ENCODE results near the gene MSI2.

MSI2 gene

DNA sequence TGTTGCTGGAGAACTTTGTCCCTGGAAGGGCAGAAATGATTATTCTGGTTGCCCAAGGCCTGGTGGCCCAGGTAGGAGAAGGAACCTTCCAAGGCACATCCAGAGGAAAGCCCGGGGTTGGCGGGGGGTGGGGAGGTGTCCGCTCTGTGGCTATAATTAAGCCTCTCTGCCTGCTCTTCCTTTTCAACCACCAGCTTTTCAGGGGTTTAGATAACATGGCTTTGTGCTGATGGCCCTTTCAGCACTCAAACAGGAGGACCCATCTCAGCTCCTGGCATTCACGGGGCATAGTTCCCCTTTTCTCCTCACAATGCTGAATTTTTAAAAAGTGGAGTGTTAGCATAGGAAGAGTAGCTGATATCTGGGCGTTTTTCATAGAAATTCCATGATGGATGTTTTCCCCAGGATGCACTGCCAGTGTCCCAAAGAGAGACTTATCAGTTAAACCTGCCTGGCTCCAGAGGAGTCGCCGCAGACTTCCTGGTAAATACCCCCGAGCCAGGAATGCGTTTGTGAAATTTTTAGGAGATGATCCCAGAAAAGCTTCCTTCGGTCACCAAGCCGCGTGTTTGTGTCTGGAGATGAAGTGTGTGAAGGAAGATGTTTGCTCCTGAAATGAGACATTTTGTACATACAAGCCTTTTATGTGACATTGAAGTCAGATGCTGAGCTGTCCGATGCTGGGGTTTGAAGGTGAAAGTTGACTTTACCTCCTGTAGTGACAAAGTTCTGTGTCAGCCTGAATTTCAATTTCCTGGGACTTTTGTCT lies 188.5 kb downstream of the MSI2 start:
- peak; percentile 65 for DNase-seq

DNA sequence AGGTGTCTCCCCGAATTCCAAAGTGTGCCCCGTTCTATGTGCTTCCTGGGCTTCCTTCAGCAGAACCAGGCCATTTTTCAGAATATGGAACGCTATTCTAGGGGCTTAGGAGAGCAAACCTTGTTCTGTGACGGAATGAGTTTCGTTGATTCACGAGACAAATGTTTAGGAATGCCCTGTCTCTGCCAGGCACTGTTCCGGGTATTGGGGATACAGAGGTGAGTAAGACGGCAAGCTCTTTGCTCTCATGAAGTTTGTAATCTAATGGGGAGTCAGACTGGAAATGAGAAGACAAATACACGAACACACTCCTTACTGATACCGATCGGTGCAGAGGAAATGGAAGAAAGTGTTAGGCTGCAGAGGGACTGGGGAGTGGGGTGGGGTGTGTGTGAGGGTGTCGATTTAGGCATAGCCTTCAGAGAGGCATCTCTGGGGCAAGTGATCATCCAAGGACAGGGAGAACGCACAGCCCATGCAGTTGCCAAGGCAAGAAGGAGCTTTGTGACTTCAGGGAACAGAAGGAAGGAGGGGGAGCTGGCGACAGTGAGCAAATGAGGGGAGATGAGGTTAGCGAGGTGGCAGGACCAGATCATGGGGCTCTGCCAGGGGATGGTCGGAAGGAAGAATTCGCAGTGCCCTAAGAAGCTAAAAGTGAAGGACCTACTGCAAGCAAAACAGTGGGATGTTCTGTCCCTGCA lies 189.6 kb downstream of the MSI2 start:
- peak; percentile 43 for DNase-seq

DNA sequence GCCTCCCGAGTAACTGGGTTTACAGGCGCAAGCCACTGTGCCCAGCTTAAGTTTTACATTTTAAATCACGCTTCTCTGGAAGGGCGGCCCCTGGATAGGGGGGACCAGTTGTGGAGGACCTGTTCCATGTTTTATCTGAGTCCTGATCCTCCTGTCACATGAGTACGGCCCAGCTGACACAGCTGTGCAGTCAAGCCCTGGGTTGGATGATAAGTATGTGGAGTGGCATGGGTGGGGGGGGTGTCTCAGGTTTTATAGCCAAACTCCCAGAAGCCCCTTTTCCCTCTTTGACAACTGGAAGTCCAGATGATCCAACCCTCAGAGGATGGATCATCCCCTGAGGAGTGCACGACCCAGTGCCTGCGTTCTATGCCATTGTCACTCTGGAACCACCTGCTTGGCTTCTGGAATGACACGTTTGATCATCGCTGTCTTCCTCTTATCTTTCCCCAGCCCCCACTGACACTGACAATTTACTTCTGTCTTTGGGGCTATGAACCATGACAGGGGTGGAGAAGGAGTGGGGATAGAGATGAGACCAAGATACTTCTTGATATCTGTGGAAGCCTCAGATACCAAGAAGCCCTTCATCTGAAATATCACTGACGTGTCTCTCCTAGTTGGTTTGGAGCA lies 191.2 kb downstream of the MSI2 start:
- DNase-seq: peak; percentile 66

DNA sequence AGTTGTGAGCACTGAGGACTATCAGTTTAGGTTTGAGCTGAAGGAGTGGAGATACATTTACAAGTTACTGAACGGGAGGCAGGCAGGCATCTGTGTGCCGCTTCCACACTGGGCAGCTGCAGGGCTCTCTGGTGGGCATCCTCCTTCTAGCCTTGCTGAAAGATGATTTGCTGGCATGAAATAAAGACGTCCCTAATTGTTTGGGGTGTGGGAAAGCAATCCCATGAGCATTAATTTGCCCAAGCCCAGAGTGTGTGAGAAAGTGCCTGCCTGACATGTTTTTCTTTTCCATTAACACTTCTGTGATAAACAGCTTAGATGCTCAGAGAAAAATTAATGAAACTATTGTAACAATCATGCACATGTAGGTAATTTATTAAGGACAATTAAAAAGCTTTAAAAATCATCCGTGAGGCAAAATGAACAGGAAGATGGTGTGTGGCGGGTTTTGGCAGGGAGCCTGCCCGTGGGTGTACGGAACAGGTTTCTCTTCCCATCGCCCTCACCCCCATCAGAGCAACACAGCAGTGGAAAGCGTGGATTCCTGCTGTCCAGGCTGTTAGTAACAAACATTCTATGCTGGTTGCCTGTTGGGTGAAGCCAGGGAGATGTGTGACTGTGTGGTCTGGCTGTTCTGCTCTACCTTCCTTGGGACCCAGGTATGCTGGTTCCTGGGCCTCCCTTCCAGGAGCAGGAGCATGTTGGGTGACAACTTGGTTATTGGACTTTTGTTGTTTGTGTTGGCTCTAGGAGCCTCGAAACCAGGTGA lies 191.9 kb downstream of the MSI2 start:
- no peak for DNase-seq

DNA sequence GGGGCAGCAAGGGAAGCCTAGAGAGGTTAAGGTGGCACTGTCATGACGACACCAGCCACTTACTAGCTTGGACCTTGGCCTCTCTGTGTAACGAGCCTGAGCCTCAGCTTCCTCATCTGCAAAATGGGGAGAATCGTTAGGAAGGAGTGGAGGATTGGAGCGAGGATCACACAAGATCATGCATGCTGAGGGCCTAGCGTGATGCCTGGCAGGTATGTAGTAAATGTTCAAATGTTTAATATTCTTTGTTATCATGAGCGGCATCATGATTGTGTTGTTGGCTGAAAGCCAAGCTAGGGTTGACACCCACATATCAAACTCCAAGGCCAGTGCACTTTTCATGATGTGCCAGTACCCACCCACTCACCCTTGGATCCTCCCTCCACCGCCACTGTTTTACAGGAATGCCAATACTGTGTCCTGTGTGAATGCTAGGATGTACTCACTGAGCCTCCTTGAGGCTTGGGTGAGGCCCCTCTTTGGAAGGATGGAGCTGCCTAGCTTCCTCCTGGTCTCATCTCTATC lies 192.5 kb downstream of the MSI2 start:
- no peak for DNase-seq

DNA sequence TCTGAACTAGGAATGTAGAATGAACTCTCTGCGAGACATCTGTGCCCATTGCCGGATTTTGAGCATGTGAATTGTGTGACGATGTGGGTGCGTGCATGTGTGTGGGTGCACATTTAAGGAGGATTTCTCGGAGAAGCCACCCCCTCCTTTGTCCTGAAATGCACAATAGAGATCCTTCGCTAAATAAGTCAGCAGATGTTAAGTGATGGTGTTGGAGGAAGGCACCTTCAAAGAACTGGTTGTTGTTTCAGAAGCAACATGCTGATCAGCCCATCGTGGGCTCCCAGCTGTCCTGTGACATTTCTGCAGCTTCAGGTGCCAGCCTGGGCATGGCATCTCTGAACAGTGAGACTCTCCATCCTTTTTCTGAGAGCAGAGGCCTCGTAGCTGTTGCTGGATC lies 194.9 kb downstream of the MSI2 start:
- no peak for DNase-seq

DNA sequence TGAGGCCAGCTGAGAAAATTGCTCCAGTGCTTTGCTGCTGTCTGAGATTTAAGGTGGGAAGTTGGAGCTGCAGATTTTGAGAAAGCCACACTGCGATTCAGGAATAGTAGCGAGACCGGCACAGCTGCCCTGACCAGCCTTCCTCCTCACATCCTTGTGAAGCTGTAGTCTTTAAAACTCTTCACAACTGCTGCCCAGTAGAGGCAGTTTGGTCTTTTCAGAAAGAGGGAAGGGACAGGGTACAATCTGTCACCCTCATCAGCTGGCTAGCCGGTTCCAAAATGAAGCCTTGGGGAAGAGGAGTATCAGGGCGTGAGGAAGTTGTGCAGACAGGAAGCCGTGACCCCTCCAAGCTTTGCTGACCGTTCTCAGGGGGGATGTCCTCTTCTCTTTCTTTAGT lies 195.3 kb downstream of the MSI2 start:
- DNase-seq: no peak

DNA sequence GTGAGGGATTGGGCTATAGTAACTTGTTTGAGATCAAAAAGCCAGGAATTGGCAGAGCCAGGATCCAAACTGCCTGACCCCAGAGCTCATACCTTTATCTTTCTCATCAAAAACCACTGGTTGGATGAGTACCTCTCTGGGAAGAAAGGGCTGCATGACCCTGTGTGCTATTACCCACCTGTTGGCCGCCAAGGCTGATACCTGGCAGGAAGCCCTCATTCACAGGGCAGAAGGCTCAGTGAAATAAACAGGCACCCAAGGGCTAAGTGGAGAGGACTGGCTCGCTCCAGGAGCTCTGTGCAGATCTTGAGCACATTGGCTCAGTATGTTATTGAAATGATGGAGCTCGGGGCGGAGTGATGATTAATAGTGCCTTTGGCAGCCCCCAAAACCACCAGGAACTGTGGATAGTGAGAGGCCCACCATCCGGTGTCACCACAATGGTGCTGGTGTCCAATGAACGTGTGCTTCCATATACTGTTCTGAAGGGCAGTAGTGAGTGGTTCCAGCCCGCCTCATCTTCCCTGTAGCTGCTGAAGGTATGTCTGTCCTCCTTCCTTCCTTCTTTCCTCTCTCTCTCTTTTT lies 197.6 kb downstream of the MSI2 start:
- DNase-seq: no peak

DNA sequence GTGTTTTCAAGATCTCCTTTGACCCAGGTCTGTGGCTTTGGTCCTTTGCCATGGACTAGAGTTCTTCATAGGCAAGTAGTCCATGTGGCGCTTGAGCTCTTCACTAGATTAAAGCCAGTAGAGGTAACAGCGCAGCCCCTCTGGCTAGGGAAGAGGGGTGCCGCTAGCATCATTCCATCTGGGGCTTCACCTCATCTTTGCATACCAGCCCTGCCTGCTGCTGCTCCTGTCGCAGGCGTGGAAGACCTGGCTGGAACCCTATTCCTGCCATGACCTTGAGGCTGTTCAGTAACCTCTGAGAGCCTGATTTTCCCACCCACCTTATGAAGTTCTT lies 198.4 kb downstream of the MSI2 start:
- no peak for DNase-seq

DNA sequence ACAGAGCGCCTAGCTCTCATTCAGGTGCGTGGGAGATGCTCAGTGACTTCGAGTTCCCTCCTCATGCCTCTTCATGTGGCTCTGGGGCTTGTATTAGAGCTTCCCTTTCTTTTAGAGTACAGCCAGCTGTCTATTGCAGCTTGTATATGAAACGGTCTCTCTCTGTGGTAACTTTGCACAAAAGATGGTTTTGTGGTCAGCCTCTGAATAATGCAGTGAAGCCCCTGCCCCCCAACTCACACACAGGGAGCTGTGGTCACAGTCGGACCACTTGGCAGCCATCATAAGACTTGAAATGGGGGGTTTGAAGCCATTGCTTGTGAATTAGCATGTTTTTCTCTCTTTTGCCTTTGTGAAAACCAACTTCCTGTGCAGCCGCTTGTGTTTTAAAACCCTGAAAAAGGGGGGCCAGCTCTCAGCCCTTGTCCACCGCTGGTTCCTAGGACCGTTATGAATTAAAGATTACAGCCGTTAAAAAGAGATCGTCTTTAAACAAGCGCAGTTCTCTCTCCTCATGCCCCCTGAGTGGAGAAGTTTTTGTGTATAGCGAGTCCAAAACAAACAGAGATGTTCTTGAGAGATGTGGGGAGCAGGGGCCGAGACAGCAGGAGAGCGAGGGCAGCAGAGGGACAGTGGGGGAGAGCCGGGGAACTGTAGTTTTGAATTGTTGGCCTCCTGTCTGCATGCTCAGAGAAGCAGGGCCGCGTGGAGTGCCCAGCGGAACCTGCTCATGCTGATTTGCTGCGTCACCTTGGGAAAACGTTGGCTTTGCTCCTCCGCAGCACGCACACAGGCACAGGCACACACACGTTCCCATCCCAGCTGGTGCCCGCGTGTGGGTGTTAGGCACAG lies 199.0 kb downstream of the MSI2 start:
- DNase-seq: peak; percentile 86

DNA sequence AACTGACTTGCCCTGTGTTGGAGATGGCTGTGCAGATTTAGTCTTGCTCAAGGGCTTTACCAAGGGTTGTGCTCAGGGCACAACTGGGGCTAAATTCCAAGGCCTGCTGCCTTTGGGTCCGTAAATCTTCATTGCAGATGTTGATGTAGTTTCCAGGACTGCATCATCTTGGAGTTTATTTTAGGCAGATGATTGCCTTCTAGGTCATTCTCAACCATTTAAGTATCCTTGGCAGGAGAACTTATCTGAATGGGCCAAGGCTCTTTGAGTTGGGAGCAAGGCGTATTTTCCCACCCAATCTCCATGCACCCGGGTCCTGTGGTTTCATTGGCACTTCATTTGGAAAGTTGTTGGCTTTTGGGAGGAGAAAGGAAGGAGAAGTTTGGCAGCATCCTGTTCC lies 200.3 kb downstream of the MSI2 start:
- DNase-seq: no peak

DNA sequence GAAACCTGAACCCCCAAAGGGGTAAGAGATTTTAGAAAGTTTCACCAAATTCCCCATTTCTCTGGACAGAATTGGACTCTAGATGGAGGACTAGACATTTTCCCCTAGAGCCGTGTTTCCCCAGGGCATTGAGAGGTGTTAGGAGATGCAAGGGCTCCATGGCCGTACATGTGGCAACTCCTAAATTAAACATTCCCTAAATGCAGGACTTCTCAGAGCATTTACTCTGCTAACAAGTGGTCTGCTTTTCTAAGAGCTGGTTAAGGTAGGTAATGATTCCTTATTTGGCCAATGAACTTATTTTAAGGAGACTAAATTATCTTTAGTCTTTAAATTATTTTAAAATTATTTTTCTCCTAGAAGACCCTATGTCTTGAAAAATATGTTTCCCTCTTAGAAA lies 200.9 kb downstream of the MSI2 start:
- DNase-seq: no peak

DNA sequence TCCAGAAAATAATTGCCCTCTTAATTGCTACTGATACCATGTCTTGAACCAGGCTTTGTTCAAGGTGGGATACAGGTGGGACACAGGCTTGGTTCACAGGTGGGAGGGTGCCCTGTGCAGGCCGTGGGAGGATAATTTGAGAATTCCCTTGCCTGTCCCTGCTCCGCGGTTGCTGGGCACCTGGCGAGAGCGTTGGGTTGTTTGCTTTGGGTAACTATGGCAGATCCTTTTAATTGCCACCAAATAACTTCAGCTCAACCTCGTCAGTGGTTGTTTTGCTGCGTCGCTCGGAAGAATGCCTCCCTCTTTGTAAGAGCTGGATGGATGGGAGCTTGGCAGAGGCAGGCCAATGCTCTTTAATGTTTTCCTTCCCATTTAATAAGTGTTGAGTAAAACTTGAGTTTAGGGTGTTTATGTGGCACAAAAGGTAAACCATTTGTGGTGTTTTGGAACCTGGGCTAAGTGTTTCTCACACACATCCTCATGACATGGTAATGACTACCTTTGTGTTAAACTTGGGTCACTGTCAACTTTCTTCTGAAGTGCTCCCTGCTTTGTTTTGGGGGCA lies 202.5 kb downstream of the MSI2 start:
- DNase-seq: no peak

DNA sequence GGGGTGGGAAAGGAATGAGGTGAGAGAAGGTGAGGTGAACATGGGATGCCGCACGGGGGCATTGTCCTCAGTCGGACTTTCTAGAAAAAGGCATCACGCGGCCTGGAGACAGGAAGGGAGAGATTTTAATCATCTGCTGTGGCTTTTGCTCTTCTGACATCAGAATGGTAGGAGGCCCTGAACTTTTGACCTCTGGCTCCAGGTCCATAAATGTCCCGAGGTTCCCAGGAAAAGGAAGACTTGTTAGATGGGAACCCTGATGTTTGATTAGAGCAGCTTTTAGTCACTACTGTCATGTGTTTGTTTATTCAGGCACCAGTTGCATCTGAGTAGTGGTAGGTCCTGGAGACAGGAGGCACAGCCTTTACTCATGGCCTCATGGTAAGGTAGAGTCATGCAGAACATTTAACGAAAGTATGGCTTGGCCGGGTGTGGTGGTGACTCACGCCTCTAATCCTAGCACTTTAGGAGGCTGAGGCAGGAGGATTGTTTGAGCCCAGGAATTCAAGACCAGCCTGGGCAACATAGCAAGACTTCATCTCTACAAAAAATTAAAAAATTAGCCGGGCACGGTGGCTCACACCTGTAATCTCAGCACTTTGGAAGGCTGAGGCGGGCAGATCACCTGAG lies 203.1 kb downstream of the MSI2 start:
- peak; percentile 50 for DNase-seq

DNA sequence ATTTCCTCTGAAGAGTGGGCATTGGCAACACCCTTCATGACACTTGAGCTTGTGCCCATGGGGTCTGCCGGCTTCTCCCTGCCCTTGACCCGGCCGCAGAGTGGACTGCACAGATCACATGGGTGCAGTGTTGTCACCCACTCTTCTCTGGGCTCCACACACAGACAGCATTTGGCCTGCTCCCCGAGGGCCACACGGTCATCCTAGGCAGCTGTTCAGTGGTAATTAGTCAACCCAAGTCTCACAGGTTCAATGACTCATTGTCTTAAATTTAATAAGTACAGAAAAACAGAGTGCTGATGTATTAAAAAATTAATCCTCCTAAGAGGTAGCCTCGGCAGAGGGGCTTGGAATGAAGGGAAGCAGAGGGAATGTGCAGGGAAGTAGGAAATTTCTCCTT lies 204.8 kb downstream of the MSI2 start:
- no peak for DNase-seq

DNA sequence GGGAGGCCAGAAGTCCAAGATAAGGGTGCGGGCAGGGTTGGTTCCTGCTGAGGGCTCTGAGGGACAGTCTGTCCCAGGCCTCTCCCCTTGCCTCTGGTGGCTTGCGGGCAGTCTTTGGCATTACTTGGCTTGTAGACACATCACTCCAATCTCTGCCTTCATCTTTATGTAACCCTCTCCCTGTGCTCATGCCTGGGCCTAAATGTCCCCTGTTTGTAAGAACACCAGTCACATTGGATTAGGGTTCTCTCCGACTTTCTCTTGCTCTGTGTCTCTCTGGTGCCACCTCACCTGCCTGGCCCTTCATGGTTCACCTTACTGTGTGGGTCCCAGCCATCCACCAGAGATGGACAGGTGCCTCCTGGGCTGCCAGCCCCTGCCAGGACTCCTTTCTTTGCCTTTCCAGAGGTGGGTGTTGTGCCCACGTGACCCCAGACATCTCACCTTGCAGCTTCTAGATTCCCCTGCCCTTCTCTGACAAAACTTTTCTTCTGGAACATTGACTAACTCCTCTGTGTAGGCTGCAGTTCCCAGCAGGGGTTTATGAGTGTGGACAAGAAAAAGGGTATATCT lies 205.8 kb downstream of the MSI2 start:
- no peak for DNase-seq

DNA sequence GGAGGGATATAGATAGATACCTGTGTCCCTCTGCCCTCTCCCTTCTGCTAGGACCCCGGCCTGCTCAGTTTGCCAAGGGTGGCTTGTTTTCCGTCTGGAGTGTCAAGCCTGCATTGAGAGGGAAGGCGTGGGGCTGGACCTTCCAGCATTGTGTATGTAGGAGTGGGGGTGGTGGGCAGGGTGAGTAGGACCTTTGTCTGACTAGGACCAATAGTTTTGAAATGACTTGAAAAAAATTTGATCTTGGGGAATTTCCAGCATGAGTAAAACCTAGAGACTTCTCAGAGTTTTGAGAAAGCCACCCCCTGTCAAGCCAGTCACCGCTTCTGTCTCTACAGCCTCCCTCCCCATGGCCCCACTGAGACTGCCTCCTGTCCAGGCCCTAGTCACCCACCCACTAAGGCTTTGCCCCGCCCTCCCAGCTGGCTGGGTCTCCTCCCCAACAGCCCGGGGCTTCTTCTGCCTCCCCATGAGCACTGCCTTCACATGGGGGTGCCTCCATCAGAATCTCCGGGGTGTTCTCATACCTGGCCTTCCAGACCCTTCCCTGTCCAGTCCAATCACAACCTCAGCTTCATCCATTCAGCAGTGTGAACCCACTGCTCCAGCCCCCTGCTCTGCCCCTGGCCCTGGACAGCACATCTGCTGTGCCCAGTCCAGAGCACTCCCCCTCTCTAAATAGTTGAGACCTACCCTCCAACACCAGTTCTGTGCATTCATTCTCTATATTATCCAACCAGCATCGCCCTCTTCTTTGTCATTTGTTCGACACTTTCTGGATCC lies 207.0 kb downstream of the MSI2 start:
- DNase-seq: no peak

DNA sequence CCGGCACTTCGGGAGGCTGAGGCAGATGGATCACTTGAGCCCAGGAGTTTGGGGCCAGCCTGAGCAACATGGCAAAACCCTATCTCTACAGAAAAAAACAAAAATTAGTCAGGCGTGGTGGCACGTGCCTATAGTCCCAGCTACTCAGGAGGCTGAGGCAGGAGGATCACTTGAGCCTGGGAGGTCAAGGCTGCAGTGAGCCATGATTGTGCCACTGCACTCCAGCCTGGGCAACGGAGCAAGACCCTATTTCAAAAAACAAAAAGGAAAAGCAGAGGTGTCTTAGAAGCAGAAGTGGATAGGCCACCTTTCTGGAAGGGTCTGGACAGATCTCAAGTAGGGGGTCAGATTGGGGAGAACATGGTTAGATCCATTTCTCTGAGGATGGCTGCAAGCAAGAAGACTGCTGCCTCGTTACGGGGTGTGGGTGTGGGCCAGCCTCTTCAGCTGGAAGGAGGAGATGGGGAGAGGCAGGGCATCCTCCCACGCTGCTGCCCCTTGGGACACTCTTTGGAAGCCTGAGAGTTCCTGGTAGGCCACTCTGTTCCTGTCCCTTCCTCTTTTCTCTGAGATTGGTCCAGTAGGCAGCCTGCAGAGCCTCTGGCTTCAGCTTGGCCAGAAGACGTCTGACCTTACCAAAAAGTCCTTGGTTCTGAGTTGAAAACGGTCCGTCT lies 208.0 kb downstream of the MSI2 start:
- no peak for DNase-seq

DNA sequence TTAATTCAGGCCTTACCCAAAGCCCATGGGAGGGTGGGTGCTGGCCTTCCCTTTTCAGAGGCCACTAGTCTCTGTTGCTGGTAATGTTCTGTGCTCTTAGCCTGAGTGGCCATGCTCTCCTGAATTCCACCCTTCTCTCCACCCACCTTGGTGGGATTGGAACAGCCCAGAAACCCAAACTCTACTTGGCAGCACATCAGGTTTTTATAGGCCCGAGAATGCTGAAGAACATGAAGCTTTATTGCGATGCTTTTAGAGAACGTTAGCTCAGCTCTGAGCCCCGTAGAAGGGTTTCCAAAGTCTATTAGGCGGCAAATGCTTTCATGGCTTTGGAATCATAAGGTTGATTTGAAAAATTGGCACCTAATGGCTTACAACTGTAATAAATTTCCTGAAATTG lies 209.3 kb downstream of the MSI2 start:
- DNase-seq: no peak
